NCI-H187 (cell line): ENCODE results near the gene DTNB.

Source experiments
- DNase-seq, 2 experiments: peaks; one replicate each; lab custom pipeline; 2025; lab: John Stamatoyannopoulos, UW

DTNB gene

GRCh38 chr2:25460261-25460905 lies 213.0 kb downstream of the DTNB start:
- DNase-seq: no peak

- DNase-seq: no peak
These were observed 218.4 kb downstream of the DTNB start for GRCh38 chr2:25454824-25455611.

DNA sequence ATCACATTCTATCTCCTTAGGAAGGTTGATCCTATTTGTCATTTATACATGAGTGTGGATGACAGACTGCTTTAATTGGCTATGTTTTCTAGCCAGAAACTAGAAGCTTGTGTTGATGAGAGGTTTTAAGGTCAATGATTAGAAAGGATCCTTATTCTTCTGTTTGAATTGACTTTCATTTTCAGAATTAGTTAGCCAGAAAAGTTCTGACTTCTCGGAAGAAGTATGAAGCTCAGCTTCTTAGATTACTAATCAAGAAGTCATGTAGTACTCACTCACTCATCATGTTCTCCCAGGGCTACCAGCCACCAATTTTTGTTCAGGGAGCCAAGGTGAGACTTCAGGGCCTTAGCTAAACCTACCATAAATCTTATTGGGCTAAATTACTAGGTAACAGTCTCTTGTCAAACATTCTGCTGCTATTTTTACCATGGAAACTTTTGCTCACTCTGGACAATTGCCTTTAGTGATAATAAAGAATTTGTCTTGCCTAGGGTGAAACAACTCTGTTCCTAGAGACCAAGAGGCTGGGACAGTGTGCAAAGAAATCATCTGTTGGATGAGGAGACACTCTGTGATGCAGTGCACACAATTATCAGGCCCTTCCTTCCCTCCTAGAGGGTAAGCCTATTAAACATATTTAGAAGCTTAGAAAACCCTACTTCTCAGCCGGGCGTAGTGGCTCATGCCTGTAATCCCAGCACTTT lies 220.0 kb downstream of the DTNB start:
- no peak for DNase-seq

GRCh38 chr2:25448808-25449207 lies 224.6 kb downstream of the DTNB start:
- DNase-seq: no peak

GRCh38 chr2:25447018-25447417 lies 226.4 kb downstream of the DTNB start:
- DNase-seq: no peak

DNA sequence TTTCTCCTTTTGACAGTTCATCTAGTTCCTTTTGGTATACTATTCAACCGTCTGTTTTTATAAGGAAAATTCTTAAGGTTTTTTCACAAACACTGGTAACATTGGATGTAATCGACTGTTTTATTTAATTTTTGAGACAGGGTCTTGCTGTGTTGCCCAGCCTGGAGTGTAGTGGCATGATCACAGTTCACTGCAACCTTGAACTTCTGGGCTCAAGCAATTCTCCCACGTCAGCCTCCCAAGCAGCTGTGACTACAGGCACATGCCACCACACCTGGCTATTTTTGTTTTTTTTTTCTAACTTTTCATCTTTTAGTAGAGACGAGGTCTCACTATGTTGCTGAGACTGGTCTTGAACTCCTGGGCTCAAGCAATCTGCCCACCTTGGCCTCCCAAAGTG lies 227.3 kb downstream of the DTNB start:
- DNase-seq: no peak

DNA sequence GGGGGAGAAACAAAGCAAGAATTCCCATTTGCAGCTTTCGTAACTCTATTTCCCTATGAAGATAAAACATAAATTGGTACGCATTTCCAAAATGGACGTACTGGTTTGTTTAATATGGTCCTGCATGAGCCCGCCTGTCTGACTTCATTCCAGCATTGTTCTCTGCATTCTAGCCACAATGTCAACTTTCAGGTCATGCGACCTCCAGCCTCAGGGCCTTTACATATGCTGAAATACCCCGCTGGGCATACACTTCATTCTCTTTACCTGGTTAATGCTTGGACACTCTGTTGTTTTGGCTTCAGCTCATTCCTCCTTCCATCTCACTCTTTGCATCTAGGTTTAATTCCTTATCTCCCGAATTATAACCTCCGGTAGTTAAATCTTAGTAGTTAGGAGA lies 227.9 kb downstream of the DTNB start:
- DNase-seq: no peak

DNA sequence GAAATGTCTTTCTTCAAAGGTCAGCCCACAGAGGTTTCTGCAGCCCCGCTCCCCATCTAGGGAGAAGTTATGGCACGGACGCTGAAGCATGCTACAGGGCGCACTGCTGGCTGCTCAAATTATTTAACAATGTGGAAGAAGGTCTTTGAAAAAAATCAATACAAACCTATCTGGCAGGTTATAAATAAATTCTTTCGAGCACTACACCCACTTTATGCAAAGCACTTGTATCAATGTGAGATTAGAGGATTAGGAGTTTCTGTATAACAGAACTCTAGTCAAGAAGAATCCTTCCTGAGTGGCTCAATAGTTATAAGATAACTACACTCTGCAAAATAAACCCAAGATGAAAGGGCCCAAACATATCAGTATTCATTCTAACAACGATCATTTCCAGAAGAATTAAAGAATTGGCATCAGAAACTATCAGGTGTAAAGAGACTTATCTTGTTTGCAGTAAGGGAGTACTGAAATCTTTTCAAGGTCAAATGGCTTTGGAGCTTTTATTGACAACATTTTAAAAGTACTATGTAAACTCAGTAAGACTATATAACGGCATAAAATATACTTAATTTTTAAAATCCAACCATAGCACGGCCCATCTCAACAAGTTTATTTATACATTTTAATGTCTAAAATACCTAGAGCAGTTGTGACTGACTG lies 228.6 kb downstream of the DTNB start:
- no peak for DNase-seq

DNA sequence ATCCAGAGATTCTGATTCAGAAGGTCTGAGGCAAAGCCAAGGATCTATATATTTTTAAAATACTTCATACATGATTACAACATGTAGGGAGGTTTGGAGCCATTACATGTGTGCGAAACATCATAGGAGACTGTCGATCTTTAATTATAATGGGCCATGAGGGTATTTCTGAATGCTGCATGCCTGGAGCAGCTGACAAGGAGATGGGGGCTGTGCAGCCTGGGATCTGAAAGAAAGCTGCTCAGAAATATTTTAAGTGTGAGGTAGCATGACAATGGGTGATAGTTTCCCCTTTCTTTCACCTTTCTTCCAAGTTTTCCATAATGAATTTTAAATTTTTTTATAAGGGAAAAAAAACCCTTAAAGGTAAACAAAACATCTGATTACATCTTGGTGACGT lies 229.6 kb downstream of the DTNB start:
- no peak for DNase-seq

DNA sequence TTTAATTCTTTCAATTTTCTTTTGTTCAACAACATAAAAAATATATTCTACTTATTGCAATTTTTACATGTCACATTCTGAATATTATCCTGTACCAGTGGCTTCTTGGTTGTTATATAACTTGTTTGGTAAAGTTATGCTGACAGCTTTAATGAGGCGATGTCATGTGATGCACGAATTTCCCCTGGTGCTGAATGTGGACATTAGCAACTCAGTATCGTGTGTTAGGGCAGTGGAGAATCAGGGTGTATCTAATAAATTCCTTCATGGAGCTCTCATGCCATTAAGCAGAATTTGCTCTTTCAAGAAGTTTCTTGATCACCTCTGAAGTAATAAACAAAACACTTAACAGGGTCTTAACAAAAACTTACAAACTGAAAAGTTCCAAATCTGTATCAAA lies 232.0 kb downstream of the DTNB start:
- DNase-seq: no peak

DNA sequence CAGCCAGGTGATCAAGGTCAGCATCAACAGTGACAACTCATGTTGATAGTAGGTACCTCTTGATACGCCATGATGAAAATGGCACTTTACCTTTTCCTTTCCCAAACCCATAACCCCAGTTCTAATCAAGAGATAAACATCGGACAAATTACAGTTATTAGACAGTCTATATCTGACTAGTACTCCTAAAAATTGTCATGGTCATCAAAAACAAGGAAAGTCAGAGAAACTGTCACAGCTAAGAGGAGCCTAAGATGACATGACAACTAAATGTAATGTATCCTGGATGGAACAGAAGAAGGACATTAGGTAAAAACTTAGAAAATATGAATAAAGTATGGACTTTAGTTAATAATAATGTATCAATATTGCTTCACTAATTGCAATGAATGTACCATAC lies 234.6 kb downstream of the DTNB start:
- DNase-seq: no peak

DNA sequence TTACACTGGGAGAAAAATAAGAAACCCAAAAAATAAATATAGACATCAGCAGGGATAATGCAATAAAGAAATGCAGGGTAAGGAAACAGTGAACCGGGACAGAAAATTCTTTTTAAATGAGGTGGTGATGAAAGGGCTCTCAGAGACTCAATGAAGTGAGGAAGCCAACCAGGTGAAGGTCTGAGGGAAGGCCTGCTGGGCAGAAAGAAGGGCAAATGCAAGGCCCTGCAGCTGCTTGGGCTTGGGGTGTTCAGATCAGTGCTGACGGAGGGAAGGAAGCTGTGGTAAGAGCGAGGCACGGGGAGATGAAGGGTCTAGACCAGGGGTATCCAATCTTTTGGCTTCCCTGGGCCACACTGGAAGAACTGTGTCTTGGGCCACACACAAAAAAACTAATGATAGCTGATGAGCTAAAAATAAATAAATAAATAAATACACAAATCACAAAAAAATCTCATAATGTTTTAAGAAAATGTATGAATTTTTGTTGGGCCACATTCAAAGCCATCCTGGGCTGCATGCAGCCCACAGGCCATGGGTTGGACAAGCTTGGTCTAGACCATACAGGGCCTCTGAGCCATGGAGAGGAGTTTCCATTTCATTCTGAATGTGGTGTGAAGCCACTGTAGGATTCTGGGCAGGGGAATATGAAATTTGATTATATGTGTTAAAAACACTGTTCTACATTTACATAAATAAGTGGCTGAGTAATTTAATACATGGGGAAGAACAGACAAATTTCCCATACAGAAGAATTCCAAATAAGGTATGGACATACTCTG lies 235.3 kb downstream of the DTNB start:
- no peak for DNase-seq

GRCh38 chr2:25435421-25435820 lies 238.0 kb downstream of the DTNB start:
- DNase-seq: no peak

GRCh38 chr2:25431604-25432003 lies 241.8 kb downstream of the DTNB start:
- DNase-seq: no peak

GRCh38 chr2:25430556-25430955 lies 242.8 kb downstream of the DTNB start:
- DNase-seq: no peak

- no peak for DNase-seq
These were observed 247.1 kb downstream of the DTNB start for GRCh38 chr2:25426326-25426725.

GRCh38 chr2:25424426-25425028 lies 248.8 kb downstream of the DTNB start:
- no peak for DNase-seq

- no peak for DNase-seq
These were observed 251.5 kb downstream of the DTNB start for GRCh38 chr2:25421820-25422411.

DNA sequence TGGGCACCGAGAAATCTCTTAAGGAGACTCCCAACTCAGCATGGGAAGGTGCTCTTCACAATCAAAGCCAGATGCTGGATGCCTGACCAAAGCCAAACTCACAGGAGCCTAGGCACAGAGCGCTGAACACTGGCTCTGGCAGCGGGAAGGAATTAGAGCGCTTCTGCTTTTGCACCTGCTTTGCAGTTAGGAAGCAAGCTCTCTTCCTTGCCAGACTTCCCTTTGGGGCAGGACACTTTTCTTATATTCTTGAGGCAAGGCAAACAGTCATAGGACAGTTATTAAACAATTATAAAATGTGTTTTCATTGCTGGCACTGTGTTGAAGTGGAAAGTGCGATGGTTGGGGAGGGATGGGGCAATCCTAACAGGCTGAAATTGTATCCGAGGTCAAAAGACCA lies 252.1 kb downstream of the DTNB start:
- DNase-seq: no peak

GRCh38 chr2:25420820-25421237 lies 252.5 kb downstream of the DTNB start:
- no peak for DNase-seq

DNA sequence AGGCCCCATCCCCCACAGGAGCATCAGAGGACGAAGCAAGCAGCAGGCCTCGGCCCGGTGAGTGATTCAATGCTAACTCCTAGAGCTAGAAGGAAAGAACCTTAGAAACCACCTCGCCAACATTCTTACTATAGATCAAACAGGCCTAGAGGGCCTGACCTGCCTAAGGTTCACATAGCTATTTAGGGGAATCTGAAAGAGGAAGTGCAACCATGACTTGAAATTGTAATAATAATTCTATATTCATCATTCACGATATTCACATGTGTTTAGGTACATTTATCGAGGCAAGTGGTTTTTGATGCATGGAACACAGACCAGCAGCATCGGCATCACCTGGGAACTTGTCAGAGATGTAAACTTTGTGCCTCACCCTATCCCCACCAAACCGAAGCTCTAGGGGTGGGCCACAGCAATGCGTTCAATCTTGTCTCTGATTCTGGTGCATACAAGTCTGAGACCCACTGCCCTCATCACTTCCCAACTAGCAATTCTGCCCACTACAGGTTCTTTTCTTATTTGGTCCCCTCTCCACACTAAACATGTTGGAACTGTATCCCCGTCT lies 253.6 kb downstream of the DTNB start:
- no peak for DNase-seq
